Mammary epithelial cell (primary cell): ENCODE data around the gene TMOD1.

Experiments
- CTCF ChIP-seq, 2 donors: IDR thresholded peaks in 1 of 2; conservative IDR thresholded peaks in 1 of 2; 2 replicates each; pipeline ENCODE4 v1.5.1; 2011 to 2012; ENCODE audit warnings: inconsistent platforms in 2 of 2, low read length in 2 of 2, mild to moderate bottlenecking in 2 of 2, control low read depth in 1 of 2, low read depth in 1 of 2; ENCODE audit not compliant: insufficient read depth in 1 of 2; ENCODE audit errors: extremely low read depth in 1 of 2
- EZH2 ChIP-seq: IDR thresholded peaks from 2 replicates; pipeline ENCODE4 v1.6.1; 2012; ENCODE audit warnings: low read length, inconsistent platforms, borderline replicate concordance

GRCh38 chr9:97556721-97557605 lies 55.5 kb downstream of the TMOD1 start:
- no peak for TF ChIP-seq CTCF (conservative IDR thresholded peaks at IDR 0.05 in 1 of 2, IDR thresholded peaks at IDR 0.05 in 1 of 2; ENCODE audit: extremely low read depth in 1 of 2, insufficient read depth in 1 of 2, low read depth in 1 of 2, low read length in 2 of 2)
- no peak for TF ChIP-seq EZH2
